K562 (cell line): ENCODE data around the gene PTCH2. TPM values are rescaled to one million over a fixed set of nuclear protein-coding genes. Genes with fewer than 3 reads are reported as not detected.

ENCODE experiments used
- ATAC-seq: fragments of 200-7000 bp; cut with Tn5 transposase; 3 replicates; pipeline ENCODE4 v1.9.1; 2020; ENCODE audit warnings: moderate library complexity
- BruUV-seq: library from RNA; stranded (reverse); fragments of 400-500 nt; replicated peaks from 2 replicates; lab custom pipeline; 2021; lab: Mats Ljungman, UMichigan
- CTCF ChIA-PET: fragments of 300-600 bp; formaldehyde crosslinking; extraction: SDS; loops from one replicate; lab custom pipeline; 2021; ENCODE audit warnings: low intra/inter-chr PET ratio; lab: Yijun Ruan, JAX
- POLR2A ChIA-PET: fragments of 300-600, 350-650 bp; sonication (Branson Sonifier 250); formaldehyde crosslinking; extraction: SDS; loops from one replicate; lab custom pipeline; 2021; ENCODE audit warnings: antibody characterized with exemption, inconsistent platforms; lab: Yijun Ruan, JAX
- DNase-seq, 4 experiments: peaks; one replicate each; pipeline versions ENCODE4 v3.0.0 to v3.0.0-alpha.2; 2011 to 2018; ENCODE audit warnings: low spot score in 3 of 4, mixed read lengths in 3 of 4; ENCODE audit errors: extremely low read depth in 1 of 4
- FAIRE-seq: peaks from 2 replicates; lab custom pipeline; 2011; peaks lifted over from hg19 to GRCh38; lab: Jason Lieb, UNC
- H2AFZ ChIP-seq: 2 replicates; pipeline ENCODE4 v1.6.0; 2011; ENCODE audit warnings: low read depth, low read length, control low read depth, inconsistent platforms
- H3K27ac ChIP-seq: fragments of 200-600 bp; 3 replicates; pipeline ENCODE4 v1.8.0; 2011; ENCODE audit warnings: low read depth, mild to moderate bottlenecking, control low read depth, inconsistent platforms, low read length, moderate library complexity, mixed read lengths; ENCODE audit errors: extremely low read depth
- H3K27me3 ChIP-seq, 2 experiments: fragments of 300-600 bp in 1 of 2; 2 replicates in 1 of 2; 3 replicates in 1 of 2; pipeline versions ENCODE4 v1.6.0 to v1.8.0; 2011; ENCODE audit warnings: inconsistent platforms in 2 of 2, low read length in 2 of 2, mild to moderate bottlenecking in 1 of 2, mixed read lengths in 1 of 2, moderate library complexity in 1 of 2; ENCODE audit not compliant: control insufficient read depth in 2 of 2, insufficient read depth in 2 of 2
- H3K36me3 ChIP-seq: fragments of 300-600 bp; 3 replicates; pipeline ENCODE4 v1.8.0; 2011; ENCODE audit warnings: mild to moderate bottlenecking, low read length, inconsistent platforms; ENCODE audit not compliant: control insufficient read depth, insufficient read depth
- H3K4me1 ChIP-seq, 2 experiments: fragments of 200-600 bp in 1 of 2; replicated peaks in 1 of 2; 2 replicates in 1 of 2; 3 replicates in 1 of 2; pipeline versions ENCODE4 v1.5.1 to v1.8.0; 2011; ENCODE audit warnings: inconsistent platforms in 2 of 2, low read length in 2 of 2, mild to moderate bottlenecking in 1 of 2, mixed read lengths in 1 of 2, moderate library complexity in 1 of 2; ENCODE audit not compliant: control insufficient read depth in 2 of 2, insufficient read depth in 2 of 2
- H3K4me2 ChIP-seq: 2 replicates; pipeline ENCODE4 v1.6.1; 2011; ENCODE audit warnings: low read length, control low read depth, inconsistent platforms, mixed read lengths; ENCODE audit not compliant: insufficient read depth
- H3K4me3 ChIP-seq: fragments of 200-600 bp; sonication (generic), shearing (Covaris generic); 2 replicates; pipeline ENCODE4 v1.5.1; 2016; ENCODE audit warnings: control low read depth, inconsistent platforms
- H3K79me2 ChIP-seq: fragments of 200-600 bp; 3 replicates; pipeline ENCODE4 v1.8.0; 2011; ENCODE audit warnings: low read length, inconsistent platforms; ENCODE audit not compliant: control insufficient read depth, insufficient read depth
- H3K9ac ChIP-seq, 2 experiments: 2 replicates each; pipeline versions ENCODE4 v1.6.0 to v1.6.1; 2011; ENCODE audit warnings: low read depth in 2 of 2, low read length in 2 of 2, control low read depth in 1 of 2, inconsistent platforms in 1 of 2, mild to moderate bottlenecking in 1 of 2, mixed read lengths in 1 of 2; ENCODE audit not compliant: insufficient read depth in 1 of 2
- H3K9me1 ChIP-seq: one replicate; pipeline ENCODE4 v1.6.0; 2011; ENCODE audit warnings: inconsistent platforms, mild to moderate bottlenecking, low read length, moderate library complexity; ENCODE audit not compliant: control insufficient read depth, insufficient read depth
- H3K9me3 ChIP-seq: replicated peaks from 2 replicates; pipeline ENCODE4 v1.5.1; 2011; ENCODE audit warnings: low read depth, low read length, inconsistent platforms; ENCODE audit not compliant: control insufficient read depth, insufficient read depth
- H4K20me1 ChIP-seq: replicated peaks from 2 replicates; pipeline ENCODE4 v1.6.1; 2011; ENCODE audit warnings: low read length, inconsistent platforms, mixed read lengths; ENCODE audit not compliant: control insufficient read depth, insufficient read depth
- ESRRA ChIP-seq: fragments of 450-650 bp; IDR thresholded peaks from 2 replicates; pipeline ENCODE4 v1.6.1; 2014; ENCODE audit warnings: low read depth, mild to moderate bottlenecking, moderate library complexity, borderline replicate concordance
- FOXM1 ChIP-seq, 2 experiments: fragments of 450-650 bp in 1 of 2; sonication (generic) in 1 of 2; formaldehyde crosslinking in 1 of 2; IDR thresholded peaks; 2 replicates each; pipeline versions ENCODE4 v1.6.1 to v1.9.0; 2017 to 2022; ENCODE audit warnings: low read depth in 2 of 2, mild to moderate bottlenecking in 2 of 2, missing genetic modification reagents in 1 of 2, moderate library complexity in 1 of 2
- HCFC1 ChIP-seq: IDR thresholded peaks from 2 replicates; pipeline ENCODE4 v1.6.1; 2012; ENCODE audit warnings: low read depth, low read length, improper control_type of control experiment
- HDAC1 ChIP-seq, 2 experiments: fragments of 450-650 bp; IDR thresholded peaks; 2 replicates each; pipeline ENCODE4 v1.6.1; 2016 to 2017; ENCODE audit warnings: inconsistent platforms in 1 of 2, mild to moderate bottlenecking in 1 of 2, moderate library complexity in 1 of 2
- HNRNPUL1 ChIP-seq: fragments of 200-400 bp; formaldehyde crosslinking; IDR thresholded peaks from 2 replicates; pipeline ENCODE4 v1.6.1; 2017; ENCODE audit warnings: low read length
- MCM5 ChIP-seq: fragments of 450-650 bp; IDR thresholded peaks from 2 replicates; pipeline ENCODE4 v1.6.1; 2016; ENCODE audit warnings: low read depth
- THRAP3 ChIP-seq: fragments of 450-650 bp; IDR thresholded peaks from 2 replicates; pipeline ENCODE4 v1.6.1; 2016; ENCODE audit warnings: mild to moderate bottlenecking, inconsistent platforms, borderline replicate concordance
- ZBTB17 ChIP-seq: fragments of 450-650 bp; formaldehyde crosslinking; IDR thresholded peaks from 2 replicates; pipeline ENCODE4 v1.4.0; 2020; ENCODE audit warnings: mild to moderate bottlenecking
- ZNF140 ChIP-seq: fragments of 250-450 bp; sonication (Bioruptor Pico); IDR thresholded peaks from 2 replicates; pipeline ENCODE4 v1.8.0; 2021; ENCODE audit warnings: moderate library complexity, mild to moderate bottlenecking, inconsistent platforms
- ZNF589 ChIP-seq: fragments of 200-800 bp; sonication (Bioruptor generic); IDR thresholded peaks from 2 replicates; pipeline ENCODE4 v1.6.1; 2016; ENCODE audit warnings: low read depth, missing genetic modification characterization, missing compliant biosample characterization
- whole genome bisulfite sequencing: fragments of 100-300 bp; shearing (Covaris generic); methylation state at CpG from one replicate; pipeline ENCODE4 v1.1.6; 2016; ENCODE audit warnings: low coverage, mixed read lengths; ENCODE audit not compliant: insufficient coverage; ENCODE audit errors: missing lambda C conversion rate; 5-methylcytosine and 5-hydroxymethylcytosine counted together
- in situ Hi-C: fragments of 300-500 bp; cut with MboI; formaldehyde crosslinking; loops from 4 replicates; pipeline ENCODE4 v1.15.0; 2018; ENCODE audit warnings: inconsistent platforms, mixed read lengths
- intact Hi-C: fragments of 100-400 bp; cut with micrococcal nuclease; formaldehyde crosslinking; loops from 2 replicates; pipeline ENCODE4 v1.14.2; 2022
- polyA plus RNA-seq, 8 experiments: library from polyadenylated mRNA; depleted of rRNA in 4 of 8; stranded (reverse) in 5 of 8; unstranded in 3 of 8; fragments of >200 nt; fragmentation: Nextera tagmentation in 2 of 8; fragmentation: Illumina TruSeq in 1 of 8; extraction: Ambion mirVana in 2 of 8; extraction: Trizol in 1 of 8; gene quantifications; 2 replicates each; pipeline versions ENCODE4 v1.2.1 to v1.2.3, GENCODE V29; 2011 to 2014; ENCODE audit warnings: inconsistent platforms in 1 of 8, missing spikeins in 1 of 8
- total RNA-seq, 7 experiments: library from RNA; depleted of rRNA in 6 of 7; stranded (reverse); fragments of >200 nt in 6 of 7; fragmentation: Illumina TruSeq in 2 of 7; extraction: Trizol in 2 of 7; gene quantifications; 2 replicates each; pipeline versions ENCODE4 v1.2.1 to v1.2.3, GENCODE V29; 2011 to 2021; ENCODE audit warnings: low replicate concordance in 1 of 7
- TF ChIP-seq, protein P1 (sequence below): fragments of 250-450 bp; sonication (Bioruptor Pico); IDR thresholded peaks from 2 replicates; pipeline ENCODE4 v1.8.0; 2021; ENCODE audit warnings: moderate library complexity, mild to moderate bottlenecking, inconsistent platforms
- TF ChIP-seq, protein P2 (sequence below): sonication (generic); formaldehyde crosslinking; IDR thresholded peaks from 2 replicates; pipeline ENCODE4 v1.5.0; 2020; ENCODE audit warnings: missing genetic modification reagents

The PTCH2 gene
- total and polyA plus RNA-seq, 9 of the 15 experiments (the other 6 are each of a cell fraction or from before 2014, with no cell fraction given), result 0.15 to 27.3 (median 0.48) TPM; not detected in 1

- CTCF ChIA-PET, result interaction anchor here (0.6 kb wide), 1 partner anchor 507 kb away, joined by 3 read pairs; no protein-coding TSS in a partner anchor
- no peak for DNase-seq
- Histone ChIP-seq H3K9ac (peak overlapping the region in 1 of 2 experiments; percentile 7; a peak in 1 of 4 replicates), H3K36me3 (no peaks in the 10 kb centered on the region), H3K79me2 (no peaks in the 10 kb centered on the region), H3K27ac (no peak overlapping the region), H2AFZ (peak overlapping the region; percentile 56), H3K4me2 (0 out of 2 replicates have a peak overlapping the region, but pooled peaks have one; percentile 5), H3K9me3 (no peaks in the 10 kb centered on the region), H3K27me3 (no peaks in the 10 kb centered on the region), H3K9me1 (no peaks in the 10 kb centered on the region), H4K20me1 (no peaks in the 10 kb centered on the region), H3K4me3 (no peak overlapping the region), H3K4me1 (peaks cover 16 to 20% of the 10 kb centered on the region in 2 experiments; a peak in 4 of 5 replicates)
- WGBS, result 62% methylated on average over 9 of the region's 9 CpGs
- ATAC-seq, result no peak
- in situ Hi-C loops (loop anchor here (5.0 to 10.0 kb wide), 2 partner anchors 219 to 512 kb away; partner anchors contain the start of genes HECTD3 and UROD), intact Hi-C loops (loop anchor here (2.0 to 5.0 kb wide), 3 partner anchors 39 to 510 kb away; partner anchors contain the start of genes HECTD3 and UROD)
- no peak for FAIRE-seq
- POLR2A ChIA-PET, result interaction anchor here (0.6 to 12.0 kb wide), 16 partner anchors 11 to 548 kb away, joined by 3 to 253 read pairs (median 4); partner anchors contain the start of genes BTBD19, HECTD3 and RPS8
- BruUV-seq, result no TSS peak
- TF ChIP-seq ZBTB17 (CRISPR knock-in tag) (no peak), ESRRA (no peak), ZNF589 (CRISPR knock-in tag) (no peak), HNRNPUL1 (no peak), FOXM1 (IDR thresholded peaks at IDR 0.05; ENCODE audit: low read depth) (no peak), FOXM1 (CRISPR knock-in tag; IDR thresholded peaks at IDR 0.05; ENCODE audit: low read depth) (peak; percentile 40; the same call in 1 of the 2 replicates), ZNF140 (CRISPR knock-in tag) (no peak), THRAP3 (0 out of 2 replicates have a peak, but pooled peaks have one; percentile 13), HCFC1 (no peak), MCM5 (no peak), HDAC1 (IDR thresholded peaks at IDR 0.05) (0 out of 4 replicates have a peak, but pooled peaks of 1 of the 2 experiments have one; percentile 10)
- TF ChIP-seq, protein P1, sequence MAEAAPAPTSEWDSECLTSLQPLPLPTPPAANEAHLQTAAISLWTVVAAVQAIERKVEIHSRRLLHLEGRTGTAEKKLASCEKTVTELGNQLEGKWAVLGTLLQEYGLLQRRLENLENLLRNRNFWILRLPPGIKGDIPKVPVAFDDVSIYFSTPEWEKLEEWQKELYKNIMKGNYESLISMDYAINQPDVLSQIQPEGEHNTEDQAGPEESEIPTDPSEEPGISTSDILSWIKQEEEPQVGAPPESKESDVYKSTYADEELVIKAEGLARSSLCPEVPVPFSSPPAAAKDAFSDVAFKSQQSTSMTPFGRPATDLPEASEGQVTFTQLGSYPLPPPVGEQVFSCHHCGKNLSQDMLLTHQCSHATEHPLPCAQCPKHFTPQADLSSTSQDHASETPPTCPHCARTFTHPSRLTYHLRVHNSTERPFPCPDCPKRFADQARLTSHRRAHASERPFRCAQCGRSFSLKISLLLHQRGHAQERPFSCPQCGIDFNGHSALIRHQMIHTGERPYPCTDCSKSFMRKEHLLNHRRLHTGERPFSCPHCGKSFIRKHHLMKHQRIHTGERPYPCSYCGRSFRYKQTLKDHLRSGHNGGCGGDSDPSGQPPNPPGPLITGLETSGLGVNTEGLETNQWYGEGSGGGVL (CRISPR knock-in tag), result no peak
- TF ChIP-seq, protein P2, sequence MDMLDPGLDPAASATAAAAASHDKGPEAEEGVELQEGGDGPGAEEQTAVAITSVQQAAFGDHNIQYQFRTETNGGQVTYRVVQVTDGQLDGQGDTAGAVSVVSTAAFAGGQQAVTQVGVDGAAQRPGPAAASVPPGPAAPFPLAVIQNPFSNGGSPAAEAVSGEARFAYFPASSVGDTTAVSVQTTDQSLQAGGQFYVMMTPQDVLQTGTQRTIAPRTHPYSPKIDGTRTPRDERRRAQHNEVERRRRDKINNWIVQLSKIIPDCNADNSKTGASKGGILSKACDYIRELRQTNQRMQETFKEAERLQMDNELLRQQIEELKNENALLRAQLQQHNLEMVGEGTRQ (CRISPR knock-in tag), result 0 out of 2 replicates have a peak, but pooled peaks have one; percentile 5
Measured at GRCh38 chr1:44792736-44793502, 50.1 kb downstream of the PTCH2 start.
